AG09319 (cell line): ENCODE measurements around the gene F7.

ENCODE experiments used
- DNase-seq: peaks from one replicate; pipeline ENCODE4 v3.0.0-alpha.2; 2010; ENCODE audit warnings: low read depth; ENCODE audit errors: extremely low read depth
- CTCF ChIP-seq: IDR thresholded peaks from 2 replicates; pipeline ENCODE4 v1.5.1; 2011; ENCODE audit warnings: low read depth, mild to moderate bottlenecking, inconsistent platforms, low read length, moderate library complexity

Gene F7

GRCh38 chr13:113060557-113061270 is 44.9 kb upstream of the F7 start:
- DNase-seq, result no peak
- no peak for TF ChIP-seq CTCF

GRCh38 chr13:113061271-113061625 is 44.3 kb upstream of the F7 start:
- TF ChIP-seq CTCF, result no peak
- no peak for DNase-seq

GRCh38 chr13:113061796-113062425 is 43.7 kb upstream of the F7 start:
- DNase-seq, result no peak
- TF ChIP-seq CTCF, result no peak

- TF ChIP-seq CTCF, result no peak
- DNase-seq, result no peak
Measured at GRCh38 chr13:113062691-113063090, 42.9 kb upstream of the F7 start.

GRCh38 chr13:113063091-113063491 is 42.5 kb upstream of the F7 start:
- no peak for DNase-seq

GRCh38 chr13:113064000-113064533 is 41.5 kb upstream of the F7 start:
- no peak for DNase-seq
- no peak for TF ChIP-seq CTCF

More at GRCh38 chr13:113063091-113063491, 42.5 kb upstream of the F7 start:
- no peak for TF ChIP-seq CTCF

- no peak for DNase-seq
- no peak for TF ChIP-seq CTCF
Measured at GRCh38 chr13:113064534-113065405, 40.8 kb upstream of the F7 start.
